HEK293T (cell line): ENCODE data around the gene RARS2.

Source experiments
- BHLHE40 ChIP-seq: fragments of 450-650 bp; IDR thresholded peaks from 2 replicates; pipeline ENCODE4 v1.6.1; 2016; ENCODE audit warnings: mild to moderate bottlenecking, moderate library complexity, borderline replicate concordance
- CTBP1 ChIP-seq: fragments of 450-650 bp; IDR thresholded peaks from 2 replicates; pipeline ENCODE4 v1.6.1; 2016; ENCODE audit warnings: borderline replicate concordance
- ELF4 ChIP-seq: fragments of 450-650 bp; IDR thresholded peaks from 2 replicates; pipeline ENCODE4 v1.6.1; 2017; ENCODE audit warnings: antibody characterized with exemption
- FOXA1 ChIP-seq: fragments of 450-650 bp; IDR thresholded peaks from 2 replicates; pipeline ENCODE4 v1.6.1; 2016; ENCODE audit warnings: mild to moderate bottlenecking
- FOXK2 ChIP-seq: fragments of 450-650 bp; IDR thresholded peaks from 2 replicates; pipeline ENCODE4 v1.6.1; 2016; ENCODE audit warnings: mild to moderate bottlenecking
- FOXM1 ChIP-seq: fragments of 450-650 bp; IDR thresholded peaks from 2 replicates; pipeline ENCODE4 v1.6.1; 2017; ENCODE audit warnings: mild to moderate bottlenecking, borderline replicate concordance
- HDGF ChIP-seq: fragments of 450-650 bp; IDR thresholded peaks from 2 replicates; pipeline ENCODE4 v1.6.1; 2017; ENCODE audit warnings: antibody characterized with exemption, borderline replicate concordance
- LEF1 ChIP-seq: fragments of 450-650 bp; IDR thresholded peaks from 2 replicates; pipeline ENCODE4 v1.6.1; 2017; ENCODE audit warnings: mild to moderate bottlenecking, borderline replicate concordance
- SP1 ChIP-seq: fragments of 450-650 bp; IDR thresholded peaks from 2 replicates; pipeline ENCODE4 v1.6.1; 2017
- SUZ12 ChIP-seq: fragments of 450-650 bp; IDR thresholded peaks from 2 replicates; pipeline ENCODE4 v1.6.1; 2016; ENCODE audit warnings: mild to moderate bottlenecking
- TARDBP ChIP-seq: fragments of 450-650 bp; IDR thresholded peaks from 2 replicates; pipeline ENCODE4 v1.6.1; 2016
- ZNF384 ChIP-seq: fragments of 450-650 bp; IDR thresholded peaks from 2 replicates; pipeline ENCODE4 v1.6.1; 2016
- TF ChIP-seq, protein P1 (sequence below): fragments of 450-650 bp; IDR thresholded peaks from 2 replicates; pipeline ENCODE4 v1.6.1; 2016

DNA sequence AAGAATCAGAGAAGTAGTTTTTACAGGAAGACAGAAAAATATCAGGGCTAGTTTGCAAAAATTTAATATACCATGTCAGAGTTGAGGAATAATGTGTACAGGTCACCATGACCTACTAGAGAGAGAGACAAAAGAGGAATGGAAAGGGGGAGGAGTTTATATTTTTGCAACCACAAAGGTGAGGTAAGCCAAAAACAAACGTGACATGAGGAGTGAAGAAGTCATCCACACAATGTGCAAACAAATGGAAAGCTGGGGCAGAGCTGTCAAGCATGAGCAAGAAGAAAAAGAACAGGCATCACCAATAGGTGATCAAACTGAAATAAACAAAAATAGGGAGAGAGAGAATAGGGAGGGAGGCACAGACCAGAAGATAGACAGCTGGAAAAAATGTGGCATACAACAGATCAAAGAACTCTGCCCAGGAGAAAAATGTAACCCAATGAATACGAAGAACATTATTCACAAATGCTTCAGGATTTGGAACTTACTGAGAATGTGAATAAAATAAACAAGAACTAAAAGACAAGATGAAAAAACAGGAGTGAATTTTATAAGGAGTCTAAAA is 15.5 kb downstream of the RARS2 start:
- TF ChIP-seq BHLHE40 (no peak), SP1 (no peak), HDGF (no peak), FOXM1 (no peak), FOXA1 (no peak), TARDBP (no peak), SUZ12 (no peak), LEF1 (no peak), ZNF384 (no peak), CTBP1 (no peak), FOXK2 (no peak), ELF4 (no peak)
- TF ChIP-seq, protein P1, sequence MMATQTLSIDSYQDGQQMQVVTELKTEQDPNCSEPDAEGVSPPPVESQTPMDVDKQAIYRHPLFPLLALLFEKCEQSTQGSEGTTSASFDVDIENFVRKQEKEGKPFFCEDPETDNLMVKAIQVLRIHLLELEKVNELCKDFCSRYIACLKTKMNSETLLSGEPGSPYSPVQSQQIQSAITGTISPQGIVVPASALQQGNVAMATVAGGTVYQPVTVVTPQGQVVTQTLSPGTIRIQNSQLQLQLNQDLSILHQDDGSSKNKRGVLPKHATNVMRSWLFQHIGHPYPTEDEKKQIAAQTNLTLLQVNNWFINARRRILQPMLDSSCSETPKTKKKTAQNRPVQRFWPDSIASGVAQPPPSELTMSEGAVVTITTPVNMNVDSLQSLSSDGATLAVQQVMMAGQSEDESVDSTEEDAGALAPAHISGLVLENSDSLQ, result no peak
